Skeletal muscle tissue (tissue), 4 donors: ENCODE results near the gene PHETA1. TPM values are rescaled to one million over a fixed set of nuclear protein-coding genes. Genes with fewer than 3 reads are reported as not detected.
"Not testable (repeated sequence)": the region's sequence is repeated elsewhere in the genome, so short reads cannot be mapped to it uniquely, and the experiment has no call there.

Experiments
- H3K27ac ChIP-seq: one replicate; pipeline ENCODE4 v1.7.0; 2013; ENCODE audit warnings: mild to moderate bottlenecking, low read depth, low read length, inconsistent platforms
- H3K27me3 ChIP-seq, 3 donors: one replicate each; pipeline ENCODE4 v1.7.0; 2013; ENCODE audit warnings: low read length in 3 of 3; ENCODE audit not compliant: control insufficient read depth in 3 of 3, insufficient read depth in 3 of 3
- H3K36me3 ChIP-seq, 3 donors: one replicate each; pipeline ENCODE4 v1.7.0; 2013; ENCODE audit warnings: low read length in 3 of 3; ENCODE audit not compliant: control insufficient read depth in 3 of 3, insufficient read depth in 3 of 3
- H3K4me1 ChIP-seq, 3 donors: one replicate each; pipeline ENCODE4 v1.7.0; 2013; ENCODE audit warnings: low read length in 3 of 3, mild to moderate bottlenecking in 3 of 3; ENCODE audit not compliant: control insufficient read depth in 3 of 3, insufficient read depth in 3 of 3
- H3K4me3 ChIP-seq, 3 donors: one replicate each; pipeline ENCODE4 v1.7.0; 2013; ENCODE audit warnings: low read length in 3 of 3
- H3K9ac ChIP-seq, 3 donors: one replicate each; pipeline ENCODE4 v1.7.0; 2013; ENCODE audit warnings: low read length in 3 of 3, mild to moderate bottlenecking in 3 of 3, moderate library complexity in 2 of 3, low read depth in 1 of 3
- H3K9me3 ChIP-seq, 3 donors: one replicate each; pipeline ENCODE4 v1.7.0; 2013; ENCODE audit warnings: low read length in 3 of 3; ENCODE audit not compliant: control insufficient read depth in 3 of 3
- total RNA-seq: library from RNA; depleted of rRNA; stranded (reverse); fragments of >200 nt; gene quantifications from one replicate; pipeline ENCODE4 v1.2.3, GENCODE V29; 2014
- donor health status: Osteomylitis.

PHETA1 gene
- total RNA-seq, 1 donor from 2014 or later, result 2.6 TPM

- no peak overlapping the region for H3K9ac ChIP-seq
- peaks cover 0 to 3% (median 3%) of the 10 kb centered on the region in 3 donors for H3K9me3 ChIP-seq
- no peaks in the 10 kb centered on the region for H3K36me3 ChIP-seq
- H3K27me3 ChIP-seq, result peaks cover 0 to 3% (median 0%) of the 10 kb centered on the region in 3 donors
- no peak overlapping the region for H3K4me3 ChIP-seq
- H3K4me1 ChIP-seq, result no peaks in the 10 kb centered on the region
- no peak overlapping the region for H3K27ac ChIP-seq
Observed at GRCh38 chr12:111341426-111342065, 27.3 kb downstream of the PHETA1 start.

GRCh38 chr12:111340680-111341079 lies 28.2 kb downstream of the PHETA1 start:
- H3K9ac ChIP-seq, H3K4me3 ChIP-seq, H3K9me3 ChIP-seq, H3K27ac ChIP-seq, H3K27me3 ChIP-seq, H3K36me3 ChIP-seq, H3K4me1 ChIP-seq: not testable (repeated sequence)

GRCh38 chr12:111340231-111340630 lies 28.7 kb downstream of the PHETA1 start:
- Histone ChIP-seq H3K4me1 (no peaks in the 10 kb centered on the region), H3K27me3 (peaks cover 0 to 3% (median 0%) of the 10 kb centered on the region in 3 donors), H3K36me3 (no peaks in the 10 kb centered on the region), H3K27ac (no peak overlapping the region), H3K4me3 (no peak overlapping the region), H3K9ac (no peak overlapping the region), H3K9me3 (peaks cover 0 to 3% (median 3%) of the 10 kb centered on the region in 3 donors)

- H3K4me3 ChIP-seq, result no peak overlapping the region
- no peaks in the 10 kb centered on the region for H3K36me3 ChIP-seq
- H3K4me1 ChIP-seq, result no peaks in the 10 kb centered on the region
- H3K27me3 ChIP-seq, result peaks cover 0 to 3% (median 0%) of the 10 kb centered on the region in 3 donors
- peaks cover 0 to 3% (median 3%) of the 10 kb centered on the region in 3 donors for H3K9me3 ChIP-seq
- H3K27ac ChIP-seq, result no peak overlapping the region
- no peak overlapping the region for H3K9ac ChIP-seq
Observed at GRCh38 chr12:111339321-111339938, 29.5 kb downstream of the PHETA1 start.

GRCh38 chr12:111338096-111338495 lies 30.8 kb downstream of the PHETA1 start:
- H3K9ac ChIP-seq, result no peak overlapping the region
- H3K9me3 ChIP-seq, result peaks cover 0 to 3% (median 0%) of the 10 kb centered on the region in 3 donors
- peaks cover 0 to 1% (median 0%) of the 10 kb centered on the region in 3 donors for H3K27me3 ChIP-seq

GRCh38 chr12:111337371-111337770 lies 31.5 kb downstream of the PHETA1 start:
- no peak overlapping the region for H3K27ac ChIP-seq
- no peaks in the 10 kb centered on the region for H3K4me1 ChIP-seq
- H3K4me3 ChIP-seq, result no peak overlapping the region
- H3K9ac ChIP-seq, result no peak overlapping the region
- H3K27me3 ChIP-seq, result no peaks in the 10 kb centered on the region
- peaks cover 0 to 3% (median 0%) of the 10 kb centered on the region in 3 donors for H3K9me3 ChIP-seq
- H3K36me3 ChIP-seq, result no peaks in the 10 kb centered on the region

More at GRCh38 chr12:111338096-111338495, 30.8 kb downstream of the PHETA1 start:
- no peaks in the 10 kb centered on the region for H3K4me1 ChIP-seq
- H3K4me3 ChIP-seq, result no peak overlapping the region
- H3K27ac ChIP-seq, result no peak overlapping the region
- no peaks in the 10 kb centered on the region for H3K36me3 ChIP-seq

- H3K9me3 ChIP-seq, H3K9ac ChIP-seq, H3K4me3 ChIP-seq, H3K27me3 ChIP-seq, H3K36me3 ChIP-seq, H3K4me1 ChIP-seq, H3K27ac ChIP-seq: not testable (repeated sequence)
Observed at GRCh38 chr12:111336411-111336810, 32.5 kb downstream of the PHETA1 start.

GRCh38 chr12:111335811-111336210 lies 33.1 kb downstream of the PHETA1 start:
- peaks cover 0 to 2% (median 0%) of the 10 kb centered on the region in 3 donors for H3K27me3 ChIP-seq
- H3K9me3 ChIP-seq, result peaks cover 0 to 3% (median 0%) of the 10 kb centered on the region in 3 donors

GRCh38 chr12:111335301-111335700 lies 33.6 kb downstream of the PHETA1 start:
- not testable (repeated sequence) for H3K36me3 ChIP-seq, H3K4me1 ChIP-seq, H3K4me3 ChIP-seq, H3K27me3 ChIP-seq, H3K9me3 ChIP-seq, H3K9ac ChIP-seq, H3K27ac ChIP-seq

More at GRCh38 chr12:111335811-111336210, 33.1 kb downstream of the PHETA1 start:
- no peak overlapping the region for H3K27ac ChIP-seq
- H3K4me3 ChIP-seq, result no peak overlapping the region
- H3K9ac ChIP-seq, result no peak overlapping the region
- H3K4me1 ChIP-seq, result no peaks in the 10 kb centered on the region
- no peaks in the 10 kb centered on the region for H3K36me3 ChIP-seq

- no peaks in the 10 kb centered on the region for H3K4me1 ChIP-seq
- H3K36me3 ChIP-seq, result no peaks in the 10 kb centered on the region
- H3K9ac ChIP-seq, result no peak overlapping the region
- H3K27me3 ChIP-seq, result peaks cover 0 to 7% (median 3%) of the 10 kb centered on the region in 3 donors
- no peak overlapping the region for H3K27ac ChIP-seq
- H3K4me3 ChIP-seq, result no peak overlapping the region
- peaks cover 0 to 3% (median 0%) of the 10 kb centered on the region in 3 donors for H3K9me3 ChIP-seq
Observed at GRCh38 chr12:111334393-111334915, 34.4 kb downstream of the PHETA1 start.
